ENCODE measurements around the gene SIM2.

Gene SIM2

DNA sequence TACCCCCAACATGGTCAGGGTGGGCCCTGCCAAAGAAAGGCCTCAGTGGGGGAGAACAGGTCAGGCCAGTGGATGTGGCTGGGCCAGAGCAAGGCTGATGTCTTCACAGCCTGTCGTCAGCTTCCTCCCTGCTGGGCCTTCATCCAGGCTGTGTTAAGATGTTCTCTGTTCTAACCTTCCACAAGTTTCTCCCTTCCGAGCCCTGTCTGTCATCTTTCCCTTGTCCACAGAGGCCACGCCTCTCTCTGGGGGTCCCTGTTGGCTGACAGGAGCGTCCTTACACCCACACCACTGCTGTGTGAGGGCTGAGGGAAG lies 36.2 kb downstream of the SIM2 start:
- no peak for DNase-seq (ENCODE audit: low read depth)

DNA sequence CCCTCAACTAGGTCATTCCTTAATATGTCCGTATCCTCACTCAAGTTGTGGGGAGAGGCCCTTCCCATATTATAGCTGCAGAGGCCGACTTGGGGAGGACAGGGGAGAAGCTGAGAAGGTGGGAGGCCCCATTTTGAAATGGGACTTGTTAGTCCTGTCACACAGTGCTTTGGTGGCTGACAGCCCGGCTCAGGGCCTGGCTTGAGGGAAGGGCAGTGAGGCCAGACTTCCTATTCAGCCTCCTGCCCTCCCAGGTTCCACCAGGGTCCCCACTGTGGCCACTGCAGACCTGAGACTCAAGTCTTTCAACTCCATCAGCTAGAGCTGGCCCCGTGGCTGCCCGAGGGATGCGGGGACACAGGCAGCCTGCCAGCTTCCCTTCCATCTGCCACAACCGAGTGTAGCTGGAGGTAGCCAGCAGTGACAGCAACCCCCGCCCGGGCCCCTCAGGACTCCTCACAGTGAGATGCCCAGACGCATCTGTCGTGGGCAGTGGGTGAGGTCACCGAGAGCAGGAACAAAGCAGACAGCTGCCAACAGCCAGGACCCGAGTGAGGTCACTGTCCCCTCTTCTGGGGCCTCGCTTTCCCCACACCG lies 36.9 kb downstream of the SIM2 start:
- no peak for DNase-seq (ENCODE audit: low read depth)

DNA sequence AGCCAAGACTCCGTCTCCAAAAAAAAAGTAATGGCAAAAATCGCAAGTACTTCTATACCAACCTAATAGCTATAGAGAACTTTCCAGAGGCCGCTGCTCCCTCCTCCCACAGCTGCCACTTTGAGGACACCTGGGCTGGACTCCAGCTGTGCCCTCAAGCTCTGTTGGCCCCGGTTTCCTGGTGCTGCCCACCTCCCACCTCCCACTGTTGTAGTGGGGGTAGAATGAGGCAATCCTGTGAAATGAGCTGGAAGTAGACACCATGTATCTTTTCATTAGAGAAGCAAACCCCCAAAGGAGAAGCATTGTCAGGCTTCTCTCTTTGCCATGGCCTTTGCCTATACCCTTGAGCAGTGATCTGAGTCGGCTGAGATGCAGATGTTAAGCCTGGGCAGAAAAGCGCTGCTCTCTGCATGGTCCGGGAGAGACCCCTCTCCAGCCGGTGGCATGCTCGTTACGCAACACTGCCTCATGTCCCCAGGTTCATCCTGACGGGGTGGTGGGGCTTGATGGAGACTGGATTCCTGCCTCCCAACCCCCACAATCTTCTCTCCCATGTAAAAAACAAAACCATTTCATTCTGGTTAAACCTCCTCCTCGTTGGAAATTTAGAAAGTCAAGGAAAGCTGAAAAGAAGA lies 39.7 kb downstream of the SIM2 start:
- no peak for DNase-seq (ENCODE audit: low read depth)

DNA sequence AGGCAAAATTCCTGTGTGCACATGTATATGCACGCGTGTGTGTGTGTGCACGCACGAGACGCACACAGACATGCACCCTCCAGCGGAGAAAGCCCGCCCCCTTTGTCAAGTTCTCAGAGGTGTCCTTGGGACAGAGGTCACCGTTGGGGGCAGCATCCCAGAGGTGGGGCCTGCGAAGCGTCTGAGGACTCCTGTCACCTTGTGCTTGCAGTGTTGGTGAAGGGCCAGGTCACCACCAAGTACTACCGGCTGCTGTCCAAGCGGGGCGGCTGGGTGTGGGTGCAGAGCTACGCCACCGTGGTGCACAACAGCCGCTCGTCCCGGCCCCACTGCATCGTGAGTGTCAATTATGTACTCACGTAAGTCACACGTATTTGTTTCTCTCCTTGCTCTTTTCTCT lies 42.6 kb downstream of the SIM2 start:
- DNase-seq (ENCODE audit: low read depth), result no peak

DNA sequence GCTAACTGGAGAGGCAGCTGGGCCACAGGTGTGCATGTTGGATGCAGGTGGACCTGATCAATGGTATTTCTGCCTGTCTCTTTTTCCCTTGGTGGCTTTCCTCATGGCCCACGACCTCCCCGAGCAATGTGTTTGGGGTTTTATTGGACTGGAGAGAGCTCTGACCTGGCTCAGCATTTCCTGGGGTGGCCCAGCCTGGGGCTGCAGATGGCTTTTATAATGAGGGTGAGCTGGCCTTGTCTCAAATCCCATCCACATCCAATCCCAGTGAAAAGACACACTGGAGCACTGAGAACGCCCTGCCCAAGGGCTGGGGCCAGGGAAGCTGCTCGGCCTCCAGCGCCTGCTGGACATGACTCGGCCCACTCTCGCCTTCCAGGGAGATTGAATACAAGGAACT lies 44.1 kb downstream of the SIM2 start:
- no peak for DNase-seq (ENCODE audit: low read depth)

DNA sequence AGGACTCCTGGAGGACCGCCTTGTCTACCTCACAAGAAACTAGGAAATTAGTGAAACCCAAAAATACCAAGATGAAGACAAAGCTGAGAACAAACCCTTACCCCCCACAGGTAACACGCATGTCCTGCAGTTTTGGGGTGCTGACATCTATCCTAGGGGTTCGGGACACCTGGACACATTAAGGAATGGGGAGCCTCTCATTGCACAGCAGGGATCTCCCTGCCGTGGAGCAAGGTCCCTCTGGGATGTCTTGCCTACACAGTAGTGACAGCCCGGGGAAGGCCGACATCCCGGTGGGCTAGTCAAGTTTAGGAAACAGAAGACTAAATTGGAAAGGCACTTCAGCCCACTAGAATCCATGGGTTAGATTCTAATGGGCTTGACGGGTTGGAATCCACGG lies 44.5 kb downstream of the SIM2 start:
- no peak for DNase-seq (ENCODE audit: low read depth)

DNA sequence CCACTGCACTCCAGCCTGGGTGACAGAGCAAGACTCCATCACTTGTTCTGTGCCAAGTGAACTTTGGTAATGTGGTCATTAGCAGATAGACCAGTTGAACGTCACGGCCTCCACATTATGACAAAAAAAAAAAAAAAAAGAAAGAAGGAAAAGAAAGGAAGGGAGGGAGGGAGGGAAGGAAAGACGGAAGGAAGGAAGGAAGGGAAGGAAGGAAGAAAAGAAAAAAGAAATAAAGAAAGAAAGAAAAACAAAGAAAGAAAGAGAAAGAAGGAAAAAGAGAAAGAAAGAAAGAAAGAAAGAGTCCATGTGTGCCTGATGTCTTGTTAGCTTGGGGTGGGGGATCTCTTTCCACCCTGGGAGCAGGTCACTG lies 45.3 kb downstream of the SIM2 start:
- DNase-seq (ENCODE audit: low read depth), result no peak

DNA sequence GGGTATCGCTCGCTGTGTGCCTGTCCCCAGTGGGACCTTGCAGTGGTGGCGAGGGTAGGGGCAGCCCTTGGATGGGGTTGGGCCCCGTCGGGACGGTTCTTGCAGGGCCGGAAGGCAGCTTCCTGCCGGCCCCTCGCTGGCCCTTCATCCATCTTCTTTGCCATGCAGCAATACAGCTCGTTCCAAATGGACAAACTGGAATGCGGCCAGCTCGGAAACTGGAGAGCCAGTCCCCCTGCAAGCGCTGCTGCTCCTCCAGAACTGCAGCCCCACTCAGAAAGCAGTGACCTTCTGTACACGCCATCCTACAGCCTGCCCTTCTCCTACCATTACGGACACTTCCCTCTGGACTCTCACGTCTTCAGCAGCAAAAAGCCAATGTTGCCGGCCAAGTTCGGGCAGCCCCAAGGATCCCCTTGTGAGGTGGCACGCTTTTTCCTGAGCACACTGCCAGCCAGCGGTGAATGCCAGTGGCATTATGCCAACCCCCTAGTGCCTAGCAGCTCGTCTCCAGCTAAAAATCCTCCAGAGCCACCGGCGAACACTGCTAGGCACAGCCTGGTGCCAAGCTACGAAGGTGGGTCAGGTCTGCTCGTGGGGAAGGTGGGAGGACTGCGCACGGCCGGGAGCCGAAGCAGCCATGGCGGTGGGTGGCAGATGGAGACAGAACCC lies 45.8 kb downstream of the SIM2 start:
- no peak for DNase-seq (ENCODE audit: low read depth)

DNA sequence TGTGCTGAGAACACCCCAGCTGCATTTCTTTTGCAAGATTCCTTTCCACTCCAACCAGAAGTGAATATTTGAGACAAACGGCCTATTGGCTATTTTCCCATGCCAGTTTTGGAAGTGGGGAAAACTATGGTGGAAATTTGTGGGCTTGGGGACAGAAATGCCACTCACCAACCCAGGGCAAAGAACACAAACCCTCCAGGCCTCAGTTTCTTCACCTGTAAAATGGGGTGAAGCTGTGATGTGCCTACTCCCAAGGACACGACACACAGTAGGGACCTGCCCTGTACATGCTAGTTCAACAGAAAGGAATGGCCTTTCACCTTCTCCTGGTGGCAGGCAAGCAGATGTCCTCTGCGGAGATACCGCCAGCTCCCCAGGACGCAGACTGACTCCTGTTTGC lies 46.5 kb downstream of the SIM2 start:
- DNase-seq (ENCODE audit: low read depth), result no peak

DNA sequence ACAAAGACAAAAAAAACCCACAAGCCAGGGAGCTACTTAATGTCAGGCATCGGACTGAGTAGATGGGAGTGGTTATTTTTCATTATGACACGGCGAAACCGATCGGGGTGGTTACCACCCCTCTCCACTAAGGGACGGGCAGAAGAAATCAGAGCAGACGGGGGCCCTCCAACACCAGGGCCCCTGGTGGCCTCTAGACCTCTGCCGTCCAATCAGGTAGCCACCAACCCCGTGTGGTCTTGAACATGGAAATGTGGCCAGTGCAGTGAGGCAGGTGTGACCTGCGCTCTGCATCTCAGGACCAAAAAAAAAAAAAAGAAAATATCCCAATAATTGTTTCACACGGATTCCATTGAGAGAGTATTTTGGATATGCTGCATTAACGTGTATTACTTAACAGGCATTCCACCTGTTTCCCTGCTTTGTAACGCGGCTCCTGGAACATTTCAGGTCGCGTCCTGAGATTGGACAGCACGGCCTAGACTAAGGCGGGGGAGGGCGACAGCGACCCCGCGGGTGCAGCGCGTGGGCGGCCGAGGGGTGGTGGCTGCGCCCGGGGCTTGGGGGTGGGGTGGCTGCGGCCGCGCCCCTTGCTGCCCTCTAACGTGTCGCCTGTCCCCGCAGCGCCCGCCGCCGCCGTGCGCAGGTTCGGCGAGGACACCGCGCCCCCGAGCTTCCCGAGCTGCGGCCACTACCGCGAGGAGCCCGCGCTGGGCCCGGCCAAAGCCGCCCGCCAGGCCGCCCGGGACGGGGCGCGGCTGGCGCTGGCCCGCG lies 48.3 kb downstream of the SIM2 start:
- no peak for DNase-seq (ENCODE audit: low read depth)

DNA sequence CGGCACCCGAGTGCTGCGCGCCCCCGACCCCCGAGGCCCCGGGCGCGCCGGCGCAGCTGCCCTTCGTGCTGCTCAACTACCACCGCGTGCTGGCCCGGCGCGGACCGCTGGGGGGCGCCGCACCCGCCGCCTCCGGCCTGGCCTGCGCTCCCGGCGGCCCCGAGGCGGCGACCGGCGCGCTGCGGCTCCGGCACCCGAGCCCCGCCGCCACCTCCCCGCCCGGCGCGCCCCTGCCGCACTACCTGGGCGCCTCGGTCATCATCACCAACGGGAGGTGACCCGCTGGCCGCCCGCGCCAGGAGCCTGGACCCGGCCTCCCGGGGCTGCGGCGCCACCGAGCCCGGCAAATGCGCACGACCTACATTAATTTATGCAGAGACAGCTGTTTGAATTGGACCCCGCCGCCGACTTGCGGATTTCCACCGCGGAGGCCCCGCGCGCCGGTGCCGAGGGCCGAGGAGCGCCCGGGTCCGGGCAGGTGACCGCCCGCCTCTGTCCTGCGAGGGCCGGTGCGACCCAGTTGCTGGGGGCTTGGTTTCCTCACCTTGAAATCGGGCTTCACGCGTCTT lies 49.0 kb downstream of the SIM2 start:
- DNase-seq (ENCODE audit: low read depth), result no peak

DNA sequence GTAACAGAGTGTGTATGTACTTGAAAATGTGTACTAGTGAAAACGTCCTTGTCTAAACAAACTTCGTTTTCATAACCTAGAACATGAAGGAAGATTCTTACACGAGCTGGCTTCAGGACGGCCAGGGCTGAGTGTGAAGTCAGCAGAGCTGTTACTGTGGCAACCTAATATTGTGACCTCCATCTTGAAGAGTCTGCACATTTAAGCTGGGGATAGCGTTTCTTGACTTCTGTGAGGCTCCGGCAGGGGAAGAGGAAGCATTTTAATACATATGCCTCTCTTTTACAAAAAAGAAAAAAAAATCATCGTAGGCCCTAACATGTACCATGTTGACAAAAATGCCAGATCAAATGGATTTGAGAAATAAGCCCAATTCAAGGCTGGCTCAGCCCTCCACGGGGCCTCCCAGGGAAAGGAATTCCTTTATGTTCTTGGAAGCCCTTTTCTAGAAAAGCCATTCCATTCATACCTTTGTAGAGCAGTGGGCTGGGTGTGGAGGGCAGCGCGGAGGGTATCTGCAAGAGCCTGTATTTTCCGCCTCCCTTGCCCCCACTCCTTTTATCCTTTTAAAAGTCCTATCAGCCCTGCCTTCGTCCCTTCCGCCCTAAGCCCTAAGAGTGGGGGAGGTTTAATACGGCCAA lies 51.1 kb downstream of the SIM2 start:
- peak; percentile 82 for DNase-seq (ENCODE audit: low read depth)

DNA sequence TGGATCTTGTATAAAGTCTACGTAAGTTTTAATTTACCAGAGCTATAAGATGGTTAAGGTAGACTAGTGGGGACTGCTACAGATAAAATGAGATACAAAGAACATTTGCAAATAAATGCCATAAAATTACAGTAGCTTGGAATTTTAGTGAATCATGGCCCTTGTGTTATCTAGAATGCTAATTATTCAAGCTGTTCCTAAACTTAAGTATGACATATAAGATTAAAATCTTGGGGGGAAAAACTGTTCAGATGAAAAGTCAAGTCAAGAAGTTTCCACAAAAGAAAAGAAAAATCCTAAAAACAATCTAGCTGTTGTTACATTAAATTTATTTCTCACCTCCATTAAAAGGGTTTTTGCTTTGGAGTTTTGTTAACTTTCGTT lies 51.7 kb downstream of the SIM2 start:
- DNase-seq (ENCODE audit: low read depth), result peak; percentile 38

DNA sequence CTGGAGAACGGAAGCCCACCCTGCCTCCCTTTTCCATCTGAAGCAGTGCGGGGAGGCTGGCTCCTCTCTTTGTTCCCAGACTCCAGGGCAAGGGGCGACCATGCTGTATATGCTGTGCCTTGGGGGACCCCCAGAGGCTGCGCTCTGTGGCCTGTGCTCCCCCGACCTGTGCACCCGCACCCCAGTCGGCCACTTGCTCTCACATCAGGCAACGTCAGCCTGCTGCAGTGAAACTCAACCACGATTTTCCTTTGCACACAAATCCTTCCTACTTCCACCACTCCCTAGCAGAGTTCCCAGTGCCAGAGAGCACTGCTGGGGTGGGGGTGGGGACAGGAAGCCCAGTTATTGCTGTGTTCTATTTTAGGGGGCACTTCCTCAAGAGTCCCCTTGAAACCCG lies 52.5 kb downstream of the SIM2 start:
- no peak for DNase-seq (ENCODE audit: low read depth)

DNA sequence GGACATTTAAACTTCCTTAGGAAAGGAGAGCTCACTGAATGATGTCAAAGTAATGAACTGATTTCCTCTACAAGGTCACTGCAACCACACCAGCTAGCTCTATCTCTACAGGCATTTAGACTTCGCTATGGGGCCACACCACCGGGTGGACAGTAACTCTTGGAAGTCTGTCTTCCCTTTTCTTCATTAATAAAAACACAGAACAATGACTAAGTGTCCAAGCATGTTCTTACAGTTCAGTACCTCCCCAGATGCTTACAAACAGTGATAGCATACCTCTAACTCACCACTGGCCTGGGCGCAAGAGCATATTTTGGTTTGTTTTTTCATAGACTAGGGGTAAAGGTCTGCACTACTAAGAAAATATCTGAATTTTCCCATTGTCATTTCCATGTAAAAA lies 54.6 kb downstream of the SIM2 start:
- DNase-seq (ENCODE audit: low read depth), result peak; percentile 83

DNA sequence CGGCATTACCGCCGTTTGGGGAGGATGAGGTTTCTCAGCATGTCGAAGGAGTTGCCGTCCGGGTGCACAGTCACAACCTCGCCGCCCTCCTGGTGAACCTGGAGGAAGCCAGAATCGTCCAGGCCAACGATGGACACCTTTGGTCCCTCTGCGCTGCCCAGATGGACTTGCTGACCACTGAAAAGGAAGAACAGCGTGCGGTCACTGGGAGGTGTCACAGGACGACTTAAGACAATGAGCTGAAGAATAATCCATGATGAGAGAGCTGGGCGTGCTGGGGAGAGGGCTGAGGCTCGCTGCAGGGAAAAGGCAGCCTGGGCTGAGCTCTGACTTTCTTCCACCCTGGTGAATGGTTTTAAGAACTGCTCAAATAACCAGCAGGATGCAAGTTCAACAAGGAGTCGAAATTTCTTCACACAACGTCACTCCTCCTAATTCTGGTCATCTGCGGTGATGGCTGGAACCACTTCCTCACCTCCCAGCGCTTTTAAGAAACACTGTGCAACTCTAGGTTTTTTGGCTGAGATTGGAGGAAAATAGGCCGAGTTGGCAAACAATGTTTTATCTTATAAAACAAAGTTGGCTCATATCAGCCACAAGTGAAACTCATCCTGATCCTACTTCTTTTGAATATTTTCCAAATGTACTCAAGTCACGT lies 55.5 kb downstream of the SIM2 start:
- no peak for DNase-seq (ENCODE audit: low read depth)

DNA sequence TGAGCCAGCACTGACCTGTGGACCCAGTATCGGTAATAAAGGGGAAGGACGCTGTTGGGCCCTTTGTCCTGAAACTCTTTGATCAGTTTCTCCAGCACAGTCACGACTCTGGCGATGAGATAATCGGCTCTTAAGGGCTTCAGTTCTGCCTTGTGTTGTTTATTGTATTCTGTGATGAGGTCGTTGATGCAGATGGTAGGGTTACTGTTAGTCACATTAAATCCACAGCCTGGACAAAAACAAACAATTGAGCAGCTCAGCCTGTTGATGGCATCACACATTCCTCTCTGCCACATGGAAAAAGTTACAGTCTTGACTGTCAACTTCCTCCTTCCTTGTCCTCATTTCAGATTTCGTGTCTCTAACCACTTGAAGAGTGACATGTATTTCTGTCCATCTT lies 57.6 kb downstream of the SIM2 start:
- no peak for DNase-seq (ENCODE audit: low read depth)

DNA sequence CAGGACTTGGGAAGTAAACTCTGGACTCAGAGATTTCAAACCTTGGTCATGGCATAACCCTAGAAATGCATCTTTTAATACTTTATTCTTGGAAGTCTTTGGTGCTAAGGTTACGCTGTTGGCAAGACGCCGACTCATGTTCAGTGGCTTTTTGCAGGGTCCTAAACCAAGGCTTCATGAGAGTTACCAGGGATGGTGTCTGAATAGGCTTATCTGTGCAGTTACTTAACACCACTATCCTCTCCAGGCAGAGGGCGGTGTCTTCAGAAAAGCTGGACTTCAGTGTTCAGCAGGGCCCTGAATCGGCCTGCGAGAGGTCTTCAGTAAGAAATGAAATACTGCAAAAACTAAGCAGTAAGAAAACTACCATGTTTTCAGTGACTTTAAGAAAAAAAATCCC lies 58.3 kb downstream of the SIM2 start:
- peak; percentile 39 for DNase-seq (ENCODE audit: low read depth)

DNA sequence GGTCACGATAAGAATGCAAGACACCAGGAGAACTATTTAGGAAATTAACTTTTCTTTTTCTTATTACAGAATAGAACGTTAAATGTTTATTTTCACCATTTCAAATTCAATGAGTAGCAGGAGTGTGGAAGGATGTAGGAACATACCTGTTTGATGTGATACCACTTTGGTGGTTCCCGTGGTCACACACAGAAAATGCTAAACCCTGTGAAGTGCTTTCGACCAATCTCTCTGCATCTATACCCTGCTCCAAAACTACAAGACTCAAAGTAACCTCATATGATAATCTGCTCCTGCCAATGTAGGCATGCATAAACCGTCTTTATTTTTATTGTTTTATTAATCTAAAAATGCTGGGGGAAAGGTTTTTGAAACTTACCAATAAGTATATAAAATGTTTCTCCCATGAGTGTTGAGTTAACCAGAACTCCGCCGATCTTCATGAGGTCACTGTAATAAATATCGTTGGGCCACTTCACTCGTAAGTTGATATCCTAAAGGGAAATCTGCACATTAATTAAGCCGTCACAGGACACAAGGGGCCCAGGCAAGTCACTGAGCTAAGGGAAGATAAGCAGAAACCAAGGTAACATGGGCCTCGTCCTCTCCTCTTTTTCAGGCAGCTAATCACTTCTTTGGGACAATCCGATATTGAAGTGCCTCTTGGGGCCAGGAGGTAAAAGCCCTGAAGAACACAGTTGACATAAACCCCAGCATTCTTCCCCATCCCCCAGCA lies 60.6 kb downstream of the SIM2 start:
- no peak for DNase-seq (ENCODE audit: low read depth)

DNA sequence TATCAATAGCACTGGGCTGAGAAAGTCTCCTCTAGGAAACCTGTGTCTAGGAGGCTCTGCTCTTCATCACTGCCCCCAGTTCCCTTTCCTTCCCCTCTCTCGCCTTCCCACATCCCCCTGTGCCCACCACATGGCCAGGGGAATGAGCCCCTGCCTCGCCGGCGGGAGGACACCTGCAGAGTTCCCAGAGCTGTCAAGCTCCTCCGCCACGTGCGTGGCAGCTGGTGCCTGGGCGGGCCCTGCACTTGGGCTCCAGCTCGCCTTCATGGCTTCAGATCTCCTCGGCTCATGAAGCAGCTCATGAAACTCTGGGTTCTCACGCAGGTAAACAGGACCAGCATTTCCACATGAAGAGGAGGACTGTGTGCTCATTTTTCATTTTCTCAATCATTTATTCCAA lies 62.8 kb downstream of the SIM2 start:
- DNase-seq (ENCODE audit: low read depth), result no peak

DNA sequence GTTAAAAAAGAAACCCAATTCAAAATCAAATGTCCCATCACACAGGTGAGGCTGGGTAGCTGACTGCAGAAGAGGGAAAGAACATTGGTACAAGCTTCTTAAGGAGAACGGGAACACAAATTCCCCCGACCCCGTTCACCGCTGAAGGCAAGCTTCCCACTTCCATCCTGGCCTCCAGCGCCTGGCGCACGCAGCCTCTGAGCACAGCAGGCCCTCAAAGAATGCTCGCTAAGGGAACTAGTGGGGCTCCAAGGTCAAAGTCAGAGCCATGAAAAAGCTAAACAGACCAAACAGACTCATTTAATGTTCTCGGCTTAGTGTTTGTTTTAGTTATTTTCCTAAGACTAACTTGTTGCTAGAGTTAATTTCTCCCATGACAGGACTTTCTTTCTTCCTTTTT lies 63.7 kb downstream of the SIM2 start:
- peak; percentile 31 for DNase-seq (ENCODE audit: low read depth)
